NCI-H2227 (cell line): ENCODE results near the gene CCDC141.
"Not testable (repeated sequence)": the region's sequence is repeated elsewhere in the genome, so short reads cannot be mapped to it uniquely, and the experiment has no call there.

Experiments used
- DNase-seq: peaks from one replicate; lab custom pipeline; 2025; ENCODE audit not compliant: unreplicated experiment; lab: John Stamatoyannopoulos, UW

CCDC141 gene

DNA sequence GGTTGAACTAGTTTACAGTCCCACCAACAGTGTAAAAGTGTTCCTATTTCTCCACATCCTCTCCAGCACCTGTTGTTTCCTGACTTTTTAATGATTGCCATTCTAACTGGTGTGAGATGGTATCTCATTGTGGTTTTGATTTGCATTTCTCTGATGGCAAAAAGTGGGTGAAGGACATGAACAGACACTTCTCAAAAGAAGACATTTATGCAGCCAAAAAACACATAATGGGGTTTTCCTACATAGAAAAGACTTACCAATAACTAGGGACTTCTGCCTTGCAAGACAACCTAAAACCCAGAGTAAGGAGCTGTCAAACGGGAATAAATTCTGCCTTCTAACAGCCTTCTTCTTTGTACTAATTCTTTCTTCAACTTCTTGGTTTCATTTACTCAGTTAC lies 4.3 kb downstream of the CCDC141 start:
- DNase-seq = not testable (repeated sequence)

DNA sequence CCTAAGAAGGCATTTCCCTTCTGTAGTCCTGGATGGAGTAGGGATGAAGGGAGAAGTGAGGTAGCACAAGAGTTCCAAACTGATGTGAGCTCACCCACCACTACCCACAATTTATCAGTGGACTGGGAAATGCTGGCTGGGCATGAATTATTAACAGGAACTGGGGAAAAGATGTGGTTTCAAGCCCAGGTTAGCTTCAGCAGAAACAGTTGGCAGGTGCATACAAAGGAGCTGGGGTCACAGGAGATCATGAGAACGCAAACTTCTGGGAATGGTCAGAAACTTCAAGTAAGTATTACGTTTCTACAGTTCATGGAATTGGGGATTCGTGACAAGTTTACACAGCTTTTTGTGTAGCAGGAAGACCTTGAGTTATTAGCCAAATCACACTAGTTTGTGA lies 5.4 kb downstream of the CCDC141 start:
- no peak for DNase-seq

DNA sequence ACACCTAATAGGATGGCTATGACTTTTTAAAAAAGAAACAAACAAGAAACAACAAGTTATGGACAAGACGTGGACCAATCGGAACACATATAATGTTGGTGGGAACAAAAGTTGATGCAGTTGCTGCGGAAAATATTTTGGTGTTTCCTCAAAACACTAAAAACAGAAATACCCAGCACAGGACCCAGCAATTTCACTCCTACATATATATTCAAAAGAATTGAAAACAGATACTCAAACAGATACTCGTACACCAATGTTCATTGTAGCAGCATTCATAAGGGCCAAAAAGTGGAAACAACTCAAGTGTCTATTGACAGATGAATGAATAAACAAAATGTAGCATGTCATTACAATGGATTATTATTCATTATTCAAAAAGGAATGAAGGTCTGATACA lies 12.1 kb downstream of the CCDC141 start:
- no peak for DNase-seq

DNA sequence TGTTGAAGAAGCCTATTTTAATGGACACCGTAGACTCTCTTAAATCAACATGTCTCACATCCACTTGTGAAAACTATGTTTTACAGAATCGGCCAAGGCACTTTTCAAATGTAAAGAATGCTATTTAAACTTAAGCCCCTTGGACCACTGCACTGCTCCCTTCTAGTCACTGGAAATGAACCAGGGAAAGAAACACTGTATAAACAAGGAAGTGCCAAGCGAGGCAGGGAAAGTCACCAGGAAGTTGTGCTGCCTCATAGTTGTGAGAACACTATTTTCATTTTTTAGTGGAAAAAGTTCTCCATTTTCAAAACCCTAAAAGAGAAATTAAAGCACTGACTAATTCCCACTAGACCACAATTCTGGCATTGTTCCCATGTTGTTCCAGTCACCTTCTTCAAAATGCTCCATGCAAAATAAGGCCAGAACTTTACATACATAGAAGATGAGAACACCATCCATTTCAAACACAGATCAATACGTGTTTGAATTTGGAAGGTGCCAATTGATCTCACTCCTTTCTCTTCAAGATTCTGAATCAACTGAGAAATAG lies 13.5 kb downstream of the CCDC141 start:
- no peak for DNase-seq

DNA sequence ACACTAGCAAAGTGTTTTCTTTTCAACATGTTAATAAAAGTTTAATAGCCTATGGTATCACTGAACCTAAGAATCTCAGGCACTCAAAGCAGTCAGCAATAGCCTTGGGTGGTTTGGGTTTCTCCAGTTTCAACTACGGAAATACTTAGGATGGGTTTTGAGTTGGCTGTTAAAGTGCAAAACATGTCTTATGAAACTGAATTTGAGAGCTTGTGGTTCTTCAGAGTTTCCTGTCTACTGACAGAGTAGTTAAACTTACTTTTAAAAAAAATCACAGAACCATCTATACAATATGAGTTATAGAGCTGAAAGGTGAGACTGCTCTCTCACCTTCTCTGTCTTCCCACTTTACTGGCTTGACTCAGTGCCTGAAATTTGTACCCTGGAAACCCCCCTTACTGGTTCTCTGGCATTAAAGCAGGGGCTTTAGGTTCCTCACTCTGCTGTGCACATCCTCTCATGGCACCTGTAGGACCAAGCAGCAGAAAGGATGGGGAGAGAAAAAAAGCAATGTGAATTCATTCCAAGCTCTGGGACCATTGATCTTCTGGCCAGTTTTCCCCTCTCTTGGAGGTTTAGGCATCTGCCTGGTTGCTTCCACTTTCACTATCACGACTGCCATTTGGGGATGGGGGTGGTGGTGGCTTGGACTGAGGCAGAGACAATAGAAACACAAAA lies 18.1 kb downstream of the CCDC141 start:
- no peak for DNase-seq

DNA sequence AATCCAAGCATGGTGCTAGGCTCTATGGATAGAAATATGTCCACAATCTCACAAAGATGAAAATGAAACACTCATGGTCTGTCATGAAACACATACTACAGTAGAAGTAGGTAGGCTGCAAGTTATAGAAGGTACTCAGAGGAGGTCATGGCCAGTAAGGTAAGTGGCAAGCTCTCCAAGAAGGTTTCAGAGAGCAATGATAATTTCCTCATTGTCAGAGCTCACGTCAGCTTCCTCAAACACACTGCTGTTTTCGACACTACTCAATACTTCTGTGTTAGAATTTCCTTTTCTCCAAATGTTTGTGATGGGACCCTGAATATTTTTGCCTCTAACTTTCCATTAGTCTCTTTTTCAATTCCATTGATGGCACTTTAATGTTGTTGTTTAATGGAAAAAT lies 25.5 kb downstream of the CCDC141 start:
- no peak for DNase-seq

DNA sequence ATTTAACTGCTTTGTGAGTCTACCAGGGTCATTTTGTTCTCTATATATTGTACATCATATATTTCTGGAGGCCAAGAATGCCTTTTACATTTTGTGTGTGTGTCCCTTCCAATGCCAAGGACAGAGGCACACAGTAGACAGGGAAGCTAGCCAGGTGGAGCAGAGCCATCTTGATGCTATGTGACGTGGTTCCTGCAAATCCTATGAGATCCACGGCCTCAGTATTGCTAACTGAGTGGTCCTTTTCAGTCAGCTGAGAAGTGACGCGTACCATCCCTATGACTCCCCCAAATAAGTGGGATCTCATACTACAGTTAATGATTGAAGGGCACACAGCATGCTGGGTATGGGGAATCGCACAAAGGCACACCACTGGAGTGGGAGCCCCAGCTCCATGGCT lies 27.3 kb downstream of the CCDC141 start:
- DNase-seq = no peak

DNA sequence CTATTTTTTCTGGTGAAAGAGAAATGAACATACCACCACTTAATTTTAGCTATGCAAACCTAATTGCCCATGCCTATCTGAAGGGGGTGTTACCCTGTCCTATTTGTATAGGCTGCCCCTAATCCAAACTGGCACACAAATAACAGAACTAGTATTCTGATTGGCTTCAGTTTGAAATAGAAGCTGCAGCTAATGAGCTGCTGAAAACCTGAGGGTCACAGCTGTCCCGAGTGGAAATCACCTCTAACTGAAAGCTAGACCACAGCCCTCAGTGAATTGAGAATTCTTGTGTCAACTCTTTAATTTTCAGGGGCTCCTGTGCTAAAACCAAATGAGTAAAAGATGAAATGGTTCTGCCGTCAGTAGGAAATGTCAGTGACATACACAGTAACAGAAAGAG lies 28.7 kb downstream of the CCDC141 start:
- DNase-seq = no peak

DNA sequence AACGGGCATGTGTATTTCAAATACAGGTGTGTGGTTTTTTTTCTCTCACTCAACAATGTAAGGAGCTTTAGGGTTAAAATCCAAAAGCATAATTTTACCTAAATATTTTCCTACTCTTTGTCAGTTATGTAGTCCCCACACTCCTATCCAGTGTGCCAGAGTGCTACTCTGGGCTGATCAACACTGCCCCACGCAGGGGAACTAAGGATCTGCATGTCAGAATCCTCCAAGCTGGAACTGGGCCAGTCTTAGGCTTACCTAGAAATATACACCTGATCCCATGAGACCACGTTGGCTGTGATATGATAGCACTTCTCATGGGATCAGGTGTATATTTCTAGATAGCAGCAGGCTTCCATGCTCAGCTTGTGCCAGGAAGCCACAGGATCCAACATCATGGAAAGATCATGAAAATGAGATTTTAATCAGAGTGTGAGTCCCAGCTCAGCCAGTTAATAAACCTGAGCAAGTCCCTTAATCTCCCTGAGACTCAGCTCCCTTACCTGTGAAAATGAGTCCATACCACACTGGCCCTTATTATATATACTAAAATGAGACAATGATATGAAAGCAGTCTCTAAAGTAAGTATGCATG lies 29.7 kb downstream of the CCDC141 start:
- peak; percentile 35 for DNase-seq

DNA sequence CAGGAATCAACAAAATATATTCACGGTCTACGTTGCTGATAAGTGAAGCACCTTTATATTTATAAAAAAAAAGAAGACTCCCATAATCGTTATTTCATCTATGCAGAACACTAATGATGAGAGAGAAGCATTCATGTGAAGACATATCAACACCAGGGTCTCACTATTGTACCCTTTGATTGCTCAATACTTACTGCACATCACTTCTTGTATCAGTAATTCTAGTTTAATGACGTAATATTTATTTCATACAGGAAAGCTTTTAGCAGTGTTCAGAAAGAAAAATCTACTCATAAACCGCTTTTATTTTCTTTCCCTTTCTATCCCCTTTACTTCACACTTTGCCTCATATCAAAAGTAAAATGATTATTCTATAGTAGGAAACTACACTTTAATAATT lies 30.7 kb downstream of the CCDC141 start:
- no peak for DNase-seq

DNA sequence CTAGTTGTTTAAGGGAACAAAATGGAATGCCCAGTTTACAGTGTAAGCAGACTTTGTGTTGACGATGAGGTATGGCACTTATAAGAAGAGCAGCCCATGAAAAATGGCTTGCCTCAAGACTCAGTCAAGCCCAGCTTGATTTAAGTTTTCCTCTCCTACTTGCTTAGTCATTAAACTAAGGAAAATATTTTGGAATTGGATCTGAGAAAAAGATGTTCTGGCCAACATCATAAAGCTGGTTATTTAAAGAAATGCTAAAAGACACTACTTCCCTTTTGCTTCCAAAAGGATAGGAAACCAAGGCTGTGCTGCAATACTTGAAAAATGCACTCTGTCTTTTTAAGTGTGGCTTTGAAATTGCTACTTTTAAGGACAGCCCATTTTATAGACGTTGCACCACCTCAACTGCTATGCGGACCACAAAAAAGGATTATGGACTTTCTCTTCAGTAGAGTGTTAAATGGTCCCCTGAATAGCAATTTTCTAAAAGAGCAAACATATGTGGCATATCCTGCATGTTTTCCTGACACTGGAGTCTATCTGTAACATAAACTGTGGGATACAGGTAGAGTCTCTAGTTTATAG lies 32.1 kb downstream of the CCDC141 start:
- DNase-seq = no peak

DNA sequence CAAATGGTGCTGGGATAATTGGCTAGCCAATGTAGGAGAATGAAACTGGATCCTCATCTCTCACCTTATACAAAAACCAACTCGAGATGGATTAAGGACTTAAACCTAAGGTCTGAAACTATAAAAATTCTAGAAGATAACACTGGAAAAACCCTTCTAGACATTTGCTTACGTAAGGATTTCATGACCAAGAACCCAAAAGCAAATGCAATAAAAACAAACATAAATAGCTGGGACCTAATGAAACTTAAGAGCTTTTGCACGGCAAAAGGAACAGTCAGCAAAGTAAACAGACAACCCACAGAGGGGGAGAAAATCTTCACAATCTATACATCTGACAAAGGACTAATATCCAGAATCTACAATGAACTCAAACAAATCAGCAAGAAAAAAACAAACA lies 35.7 kb downstream of the CCDC141 start:
- DNase-seq = not testable (repeated sequence)

DNA sequence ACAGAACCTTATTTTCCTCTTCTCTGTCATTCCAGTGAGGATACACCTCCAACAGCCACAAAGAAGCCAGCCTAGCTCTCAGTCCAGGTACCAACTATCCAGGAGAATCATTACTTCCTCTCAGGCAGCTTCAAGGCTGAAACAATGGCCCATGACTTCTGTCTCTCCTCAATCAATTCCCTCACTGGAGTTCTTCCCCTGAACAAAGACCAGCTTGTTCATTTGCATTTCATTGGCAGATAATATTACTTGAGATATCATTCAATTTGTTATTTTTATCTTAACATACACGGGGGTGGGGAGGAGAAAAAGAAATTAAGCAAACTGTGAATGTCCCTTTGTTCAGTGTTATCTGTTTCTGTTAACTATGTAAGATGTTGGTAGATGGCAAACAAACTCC lies 44.0 kb downstream of the CCDC141 start:
- DNase-seq = no peak

DNA sequence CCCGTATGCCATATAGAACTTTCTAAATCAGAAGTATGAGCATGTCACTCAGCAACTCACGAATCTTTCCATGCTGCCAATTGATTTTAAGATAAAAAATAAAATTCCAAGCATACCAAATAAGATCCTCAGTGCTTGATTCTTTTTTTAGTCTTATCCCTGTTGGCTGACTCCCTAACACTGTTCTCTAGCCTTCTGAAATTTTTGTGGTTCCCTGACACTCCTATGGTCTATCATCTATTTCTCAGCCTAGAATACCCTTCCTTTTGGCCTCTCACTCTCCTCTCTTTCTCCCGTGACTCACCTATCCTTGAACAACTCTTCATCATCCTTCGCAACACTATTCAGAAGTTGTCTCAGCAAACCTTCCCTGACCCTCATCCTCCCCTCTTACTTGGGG lies 50.5 kb downstream of the CCDC141 start:
- no peak for DNase-seq

DNA sequence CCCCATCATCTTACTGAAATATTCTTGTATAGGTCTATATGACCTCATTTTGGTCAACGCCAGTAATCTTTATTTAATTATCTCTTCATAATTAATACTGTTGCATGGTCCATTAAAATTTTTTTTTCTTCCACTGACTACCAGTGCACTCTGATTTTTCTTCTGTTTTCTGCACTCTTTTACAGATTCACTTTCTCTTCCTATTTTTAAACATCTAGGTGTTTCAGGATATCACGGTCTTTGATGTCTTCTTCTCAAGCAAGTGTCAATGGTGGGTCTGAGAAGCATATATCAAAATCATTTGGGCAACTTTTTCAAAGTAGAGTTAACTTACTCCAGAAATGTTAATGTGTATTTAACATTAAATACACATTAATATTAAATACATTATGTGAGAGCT lies 51.4 kb downstream of the CCDC141 start:
- no peak for DNase-seq

DNA sequence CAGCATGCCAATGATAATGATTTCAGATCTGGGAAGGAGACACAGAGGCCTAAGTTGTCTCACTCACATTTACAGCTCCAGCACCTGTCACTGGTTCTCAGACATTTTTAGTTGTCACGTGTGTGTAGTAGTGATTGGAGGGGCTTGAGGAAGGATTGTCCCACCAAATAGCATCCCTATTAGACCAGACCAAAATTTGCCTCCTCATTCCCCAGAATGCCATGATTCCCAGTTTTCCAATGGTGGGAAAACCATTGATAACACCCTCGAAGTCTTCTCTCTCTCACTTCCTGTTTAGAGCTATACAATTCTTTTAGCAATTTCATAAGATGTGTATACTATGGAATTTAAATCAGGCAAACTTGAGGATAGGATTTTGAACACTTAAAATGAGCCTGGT lies 52.5 kb downstream of the CCDC141 start:
- DNase-seq = no peak

DNA sequence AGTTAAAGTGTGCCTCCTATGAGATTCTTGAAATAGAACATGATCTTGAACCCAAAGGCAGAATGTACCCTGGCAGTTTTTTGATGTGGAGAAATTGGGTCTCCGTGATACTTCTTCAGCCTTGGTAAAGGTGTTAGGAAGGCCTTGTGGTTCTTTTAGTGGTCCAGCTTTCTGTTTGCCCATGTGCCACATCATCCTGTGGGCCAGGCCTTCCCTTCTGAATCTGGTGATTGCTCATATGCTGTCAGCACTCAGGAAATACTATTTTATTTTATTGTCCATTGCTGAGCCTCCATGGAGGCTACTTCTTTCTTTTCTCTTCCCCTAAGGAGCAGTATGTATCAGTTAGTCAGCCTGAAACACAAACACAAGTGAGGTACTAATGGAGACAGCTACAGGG lies 52.9 kb downstream of the CCDC141 start:
- no peak for DNase-seq

DNA sequence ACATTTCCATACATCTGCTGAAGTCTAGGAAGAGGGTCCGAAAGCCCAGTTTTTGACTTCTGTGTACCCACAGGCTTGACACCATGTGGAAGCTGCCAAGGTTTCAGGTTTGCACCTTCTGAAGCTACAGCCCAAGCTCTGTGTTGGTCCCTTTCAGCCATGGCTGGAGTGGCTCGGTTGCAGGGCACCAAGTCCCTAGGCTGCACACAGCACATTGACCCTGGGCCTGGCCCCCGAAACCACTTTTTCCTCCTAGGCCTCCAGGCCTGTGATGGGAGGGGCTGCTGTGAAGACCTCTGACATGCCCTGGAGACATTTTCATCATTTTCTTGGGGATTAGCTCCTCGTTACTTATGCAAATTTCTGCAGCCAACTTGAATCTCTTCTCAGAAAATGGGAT lies 55.7 kb downstream of the CCDC141 start:
- no peak for DNase-seq

DNA sequence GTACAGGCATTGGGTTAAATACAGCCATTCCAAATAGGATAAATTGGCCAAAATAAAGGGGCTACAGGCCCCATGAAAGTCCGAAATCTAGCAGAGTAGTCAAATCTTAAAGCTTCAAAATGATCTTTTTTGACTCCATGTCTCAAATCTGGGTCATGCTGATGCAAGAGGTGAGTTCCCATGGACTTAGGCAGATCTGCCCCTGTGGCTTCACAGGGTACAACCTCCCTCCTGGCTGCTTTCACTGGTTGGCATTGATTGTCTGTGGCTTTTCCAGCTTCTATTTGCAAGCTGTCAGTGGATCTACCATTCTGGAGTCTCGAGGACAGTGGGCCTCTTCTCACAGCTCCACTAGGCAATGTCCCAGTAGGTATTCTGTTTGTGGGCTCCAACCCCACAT lies 56.1 kb downstream of the CCDC141 start:
- DNase-seq = no peak

DNA sequence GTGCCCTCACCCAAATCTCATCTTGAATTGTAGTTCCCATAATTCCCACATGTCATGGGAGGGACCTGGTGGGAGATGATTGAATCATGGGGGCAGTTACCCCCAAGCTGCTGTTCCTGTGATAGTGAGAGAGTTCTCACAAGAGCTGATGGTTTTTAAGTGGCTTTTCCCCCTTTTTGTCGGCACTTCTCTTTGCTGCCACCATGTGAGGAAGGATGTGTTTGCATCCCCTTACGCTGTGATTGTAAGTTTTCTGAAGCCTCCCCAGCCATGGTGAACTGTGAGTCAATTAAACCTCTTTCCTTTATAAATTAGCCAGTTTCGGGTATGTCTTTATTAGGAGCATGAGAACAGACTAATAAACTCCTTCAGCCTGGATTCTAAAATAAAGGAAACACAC lies 57.2 kb downstream of the CCDC141 start:
- DNase-seq = peak; percentile 5

DNA sequence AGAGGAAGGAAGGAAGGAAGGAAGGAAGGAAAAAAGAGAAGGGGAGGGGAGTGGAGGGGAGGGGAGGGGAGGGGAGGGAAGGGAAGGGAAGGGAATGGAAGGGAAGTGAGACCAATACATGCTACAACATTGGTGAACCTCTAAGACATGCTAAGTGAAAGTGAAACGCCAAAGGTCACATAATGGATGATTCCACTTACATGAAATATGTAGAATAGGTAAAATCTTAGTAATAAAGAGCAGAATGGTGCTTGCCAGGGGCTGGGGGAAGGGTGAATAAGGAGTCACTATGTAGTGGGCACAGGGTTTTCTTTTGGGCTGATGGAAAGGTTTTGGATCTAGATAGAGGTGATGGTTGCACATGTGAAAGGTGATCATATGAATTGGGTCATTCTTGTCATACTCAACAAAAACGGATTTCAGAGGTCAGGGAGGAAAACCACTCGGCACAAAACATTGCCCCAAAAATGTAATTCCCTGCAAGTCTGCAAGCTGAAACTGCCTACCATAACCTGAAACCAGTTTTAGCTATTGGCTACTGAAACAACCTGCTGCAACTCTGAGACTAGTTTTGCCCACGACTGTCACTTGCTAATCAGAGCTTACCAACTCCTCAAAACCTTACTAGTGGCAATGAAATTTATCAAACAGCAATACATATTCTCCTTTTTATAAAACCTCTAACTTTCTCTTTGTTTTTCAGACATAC lies 59.2 kb downstream of the CCDC141 start:
- DNase-seq = no peak

DNA sequence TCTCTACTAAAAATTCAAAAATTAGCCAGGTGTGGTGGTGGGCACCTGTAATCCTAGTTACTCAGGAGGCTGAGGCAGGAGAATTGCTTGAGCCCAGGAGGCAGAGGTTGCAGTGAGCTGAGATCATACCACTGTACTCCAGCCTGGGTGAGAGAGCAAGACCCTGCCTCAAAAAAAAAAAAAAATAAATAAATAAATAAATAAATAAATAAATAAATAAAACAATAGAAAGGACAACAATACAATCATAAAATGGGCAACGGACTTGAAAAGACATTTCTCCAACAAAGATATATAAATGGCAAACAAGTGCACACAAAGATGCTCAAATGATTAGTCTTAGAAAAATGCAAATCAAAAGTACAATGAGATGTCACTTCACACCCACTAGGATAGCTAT lies 60.5 kb downstream of the CCDC141 start:
- DNase-seq = not testable (repeated sequence)
